AG04450 (cell line): Measurements from ENCODE around the gene RAD51AP2. TPM values are rescaled to one million over a fixed set of nuclear protein-coding genes. Genes with fewer than 3 reads are reported as not detected.

ENCODE experiments used
- CTCF ChIA-PET: fragments of 300-600, 350-600 bp; formaldehyde crosslinking; extraction: SDS; loops from one replicate; lab custom pipeline; 2022; ENCODE audit warnings: antibody characterized with exemption, inconsistent platforms; lab: Charles Lee
- POLR2A ChIA-PET: fragments of 350-600 bp; formaldehyde crosslinking; extraction: SDS; loops from one replicate; lab custom pipeline; 2021; ENCODE audit warnings: antibody characterized with exemption, inconsistent platforms; lab: Yijun Ruan, JAX
- DNase-seq: peaks from one replicate; pipeline ENCODE4 v3.0.0-alpha.2; 2011; ENCODE audit warnings: low read depth, low spot score
- H3K27ac ChIP-seq: one replicate; pipeline ENCODE4 v1.5.1; 2012; ENCODE audit warnings: low read depth, low read length, control low read depth
- H3K27me3 ChIP-seq: one replicate; pipeline ENCODE4 v1.6.0; 2012; ENCODE audit warnings: low read length; ENCODE audit not compliant: control insufficient read depth, insufficient read depth
- H3K4me3 ChIP-seq: 2 replicates; pipeline ENCODE4 v1.5.1; 2011; ENCODE audit warnings: mild to moderate bottlenecking, low read depth, low read length, control low read depth
- H3K9me3 ChIP-seq: 2 replicates; pipeline ENCODE4 v1.5.1; 2012; ENCODE audit warnings: low read length; ENCODE audit not compliant: control insufficient read depth, insufficient read depth
- polyA plus RNA-seq: library from polyadenylated mRNA; depleted of rRNA; stranded (reverse); fragments of >200 nt; gene quantifications from 2 replicates; pipeline ENCODE4 v1.2.3, GENCODE V29; 2011
- TF ChIP-seq, protein P1 (sequence below): IDR thresholded peaks from 2 replicates; pipeline ENCODE4 v1.5.1; 2011; ENCODE audit warnings: low read depth, low read length, control low read depth, inconsistent platforms

Gene RAD51AP2
- polyA plus RNA-seq, 1 experiment = not detected

DNA sequence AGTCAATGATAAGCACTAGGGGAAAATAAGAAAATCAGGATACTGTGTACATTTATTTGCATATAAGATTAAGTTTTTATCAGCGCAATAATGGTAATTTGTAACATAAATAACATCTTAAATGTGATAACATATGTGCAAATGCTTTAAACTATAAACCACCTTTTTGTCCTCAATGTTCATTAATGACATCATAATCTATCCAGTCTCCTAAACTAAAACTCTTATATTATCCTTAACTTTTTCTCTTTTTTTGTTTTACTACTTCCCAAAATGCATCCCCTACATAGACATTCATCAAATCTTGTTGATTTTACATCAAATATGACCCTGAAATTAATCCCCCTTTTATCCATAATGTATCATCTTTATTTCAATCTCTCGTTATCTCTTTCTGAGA is 3.4 kb upstream of the RAD51AP2 start:
- POLR2A ChIA-PET = no interaction called here
- Histone ChIP-seq H3K27me3 (no peaks in the 10 kb centered on the region), H3K9me3 (no peaks in the 10 kb centered on the region), H3K4me3 (no peak overlapping the region), H3K27ac (no peak overlapping the region)
- CTCF ChIA-PET = no interaction called here
- TF ChIP-seq, protein P1, sequence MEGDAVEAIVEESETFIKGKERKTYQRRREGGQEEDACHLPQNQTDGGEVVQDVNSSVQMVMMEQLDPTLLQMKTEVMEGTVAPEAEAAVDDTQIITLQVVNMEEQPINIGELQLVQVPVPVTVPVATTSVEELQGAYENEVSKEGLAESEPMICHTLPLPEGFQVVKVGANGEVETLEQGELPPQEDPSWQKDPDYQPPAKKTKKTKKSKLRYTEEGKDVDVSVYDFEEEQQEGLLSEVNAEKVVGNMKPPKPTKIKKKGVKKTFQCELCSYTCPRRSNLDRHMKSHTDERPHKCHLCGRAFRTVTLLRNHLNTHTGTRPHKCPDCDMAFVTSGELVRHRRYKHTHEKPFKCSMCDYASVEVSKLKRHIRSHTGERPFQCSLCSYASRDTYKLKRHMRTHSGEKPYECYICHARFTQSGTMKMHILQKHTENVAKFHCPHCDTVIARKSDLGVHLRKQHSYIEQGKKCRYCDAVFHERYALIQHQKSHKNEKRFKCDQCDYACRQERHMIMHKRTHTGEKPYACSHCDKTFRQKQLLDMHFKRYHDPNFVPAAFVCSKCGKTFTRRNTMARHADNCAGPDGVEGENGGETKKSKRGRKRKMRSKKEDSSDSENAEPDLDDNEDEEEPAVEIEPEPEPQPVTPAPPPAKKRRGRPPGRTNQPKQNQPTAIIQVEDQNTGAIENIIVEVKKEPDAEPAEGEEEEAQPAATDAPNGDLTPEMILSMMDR = no peak
- no peak for DNase-seq

DNA sequence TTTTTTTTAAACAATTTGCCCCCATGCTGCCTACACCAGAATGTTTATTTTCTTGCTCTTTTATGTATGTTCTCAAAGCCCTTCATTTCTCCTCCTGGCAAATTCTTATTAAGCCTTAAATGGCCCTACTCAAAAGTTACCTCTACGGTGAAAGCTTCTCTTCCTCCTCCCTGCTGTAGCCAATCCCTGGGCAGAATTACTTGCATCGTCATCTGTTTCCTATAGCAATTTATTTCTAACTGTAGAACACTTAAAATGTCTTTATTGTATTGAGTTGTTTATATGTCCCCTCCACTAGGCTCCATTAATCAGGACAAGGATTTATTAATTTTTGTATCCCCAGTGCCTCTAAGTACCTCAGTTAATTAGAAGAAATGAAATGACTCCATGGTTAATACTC is 2.5 kb upstream of the RAD51AP2 start:
- POLR2A ChIA-PET = no interaction called here
- no peak for DNase-seq
- no peaks in the 10 kb centered on the region for H3K27me3 ChIP-seq
- TF ChIP-seq, protein P1 = no peak
- H3K27ac ChIP-seq = no peak overlapping the region
- CTCF ChIA-PET = interaction anchor here (0.9 kb wide), 1 partner anchor 150 kb away, joined by 4 read pairs; no protein-coding TSS in a partner anchor
- H3K9me3 ChIP-seq = no peaks in the 10 kb centered on the region
- no peak overlapping the region for H3K4me3 ChIP-seq

DNA sequence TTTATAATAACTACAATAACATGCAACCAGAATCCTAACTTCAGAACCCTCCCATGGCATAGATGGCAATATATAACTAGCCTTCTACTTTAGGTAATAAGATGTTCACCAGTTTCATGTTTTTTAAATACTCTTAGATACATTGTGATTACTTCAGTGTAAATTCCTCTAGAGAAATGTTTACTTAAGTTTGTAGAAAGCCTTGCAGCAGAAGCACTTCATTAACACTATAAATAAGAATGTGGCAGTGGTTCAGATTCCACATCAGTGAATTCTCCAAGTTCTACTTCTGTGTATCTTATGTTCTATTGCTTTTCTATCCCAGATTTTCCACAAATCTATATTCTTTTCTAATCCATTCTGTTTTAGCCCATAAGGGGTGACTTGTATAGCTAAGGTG is 1.2 kb upstream of the RAD51AP2 start:
- CTCF ChIA-PET = no interaction called here
- POLR2A ChIA-PET = no interaction called here
- DNase-seq = no peak
- H3K27me3 ChIP-seq = no peaks in the 10 kb centered on the region
- no peak overlapping the region for H3K4me3 ChIP-seq
- no peak overlapping the region for H3K27ac ChIP-seq
- H3K9me3 ChIP-seq = no peaks in the 10 kb centered on the region
- TF ChIP-seq, protein P1 = no peak

DNA sequence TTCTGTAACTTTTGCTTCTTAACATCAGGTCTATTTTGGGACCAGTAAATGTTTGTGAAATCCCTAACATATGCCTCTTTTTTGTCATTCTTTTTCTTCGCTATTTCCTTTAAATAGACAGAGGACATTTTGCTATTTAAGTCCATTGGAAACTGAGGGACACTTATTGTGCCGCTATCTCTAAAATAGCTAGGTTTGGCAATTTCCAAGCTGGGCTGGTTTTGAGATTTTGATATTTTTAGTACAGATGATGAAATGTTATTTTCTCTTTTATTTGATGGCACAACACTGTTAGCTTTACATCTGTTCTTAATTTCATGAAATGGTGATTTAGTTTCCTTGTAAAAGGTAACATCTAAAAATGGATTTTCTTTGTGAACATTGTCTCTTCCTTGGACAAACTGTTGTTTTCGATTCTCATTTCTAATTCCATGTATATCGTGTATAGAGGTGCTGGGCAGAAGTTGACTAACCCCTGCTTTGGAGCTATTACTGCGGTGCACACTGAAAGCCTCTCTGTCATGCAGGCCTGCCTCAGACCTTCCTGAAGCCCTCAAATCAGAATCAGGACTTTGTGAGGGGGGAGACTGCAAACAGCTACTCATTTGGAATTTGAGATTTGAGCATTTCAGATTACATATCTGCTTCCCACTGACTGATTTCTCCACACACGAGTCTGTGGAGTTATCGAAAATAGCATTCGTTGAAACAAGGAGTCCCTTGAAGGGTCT is 594 bp downstream of the RAD51AP2 start:
- POLR2A ChIA-PET = no interaction called here
- TF ChIP-seq, protein P1 = no peak
- H3K4me3 ChIP-seq = peak overlapping the region; percentile 62
- CTCF ChIA-PET = interaction anchor here (0.8 to 1.0 kb wide), 4 partner anchors 47 to 202 kb away, joined by 3 to 6 read pairs (median 4); no protein-coding TSS in a partner anchor
- no peaks in the 10 kb centered on the region for H3K27me3 ChIP-seq
- no peak for DNase-seq
- H3K9me3 ChIP-seq = no peaks in the 10 kb centered on the region
- H3K27ac ChIP-seq = no peak overlapping the region

DNA sequence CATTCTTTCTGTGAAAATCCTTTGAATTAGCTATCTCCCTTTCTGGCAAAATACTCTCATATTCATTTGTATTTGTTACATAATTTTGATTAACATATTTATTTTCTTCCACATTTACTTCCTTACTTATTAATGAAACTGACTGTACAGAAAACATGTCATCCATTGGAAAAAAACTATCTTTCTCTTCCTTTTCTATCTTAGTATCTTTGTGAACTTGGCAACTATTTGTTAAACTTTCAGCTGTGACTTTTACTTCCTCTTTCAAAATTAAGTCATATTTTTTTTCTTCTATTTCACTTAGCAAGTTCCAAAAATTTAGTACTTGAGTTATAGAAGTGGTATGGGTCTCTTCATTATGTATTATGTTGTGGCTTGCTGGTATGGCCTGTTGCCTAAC is 2.6 kb downstream of the RAD51AP2 start:
- no peak for DNase-seq
- Histone ChIP-seq H3K27me3 (no peaks in the 10 kb centered on the region), H3K27ac (no peak overlapping the region), H3K9me3 (no peaks in the 10 kb centered on the region), H3K4me3 (no peak overlapping the region)
- POLR2A ChIA-PET = no interaction called here
- CTCF ChIA-PET = interaction anchor here (0.6 kb wide), 1 partner anchor 25 kb away, joined by 3 read pairs; the partner anchor contains the start of gene VSNL1
- TF ChIP-seq, protein P1 = no peak
